ENCODE measurements around the gene BEGAIN.

The BEGAIN gene

DNA sequence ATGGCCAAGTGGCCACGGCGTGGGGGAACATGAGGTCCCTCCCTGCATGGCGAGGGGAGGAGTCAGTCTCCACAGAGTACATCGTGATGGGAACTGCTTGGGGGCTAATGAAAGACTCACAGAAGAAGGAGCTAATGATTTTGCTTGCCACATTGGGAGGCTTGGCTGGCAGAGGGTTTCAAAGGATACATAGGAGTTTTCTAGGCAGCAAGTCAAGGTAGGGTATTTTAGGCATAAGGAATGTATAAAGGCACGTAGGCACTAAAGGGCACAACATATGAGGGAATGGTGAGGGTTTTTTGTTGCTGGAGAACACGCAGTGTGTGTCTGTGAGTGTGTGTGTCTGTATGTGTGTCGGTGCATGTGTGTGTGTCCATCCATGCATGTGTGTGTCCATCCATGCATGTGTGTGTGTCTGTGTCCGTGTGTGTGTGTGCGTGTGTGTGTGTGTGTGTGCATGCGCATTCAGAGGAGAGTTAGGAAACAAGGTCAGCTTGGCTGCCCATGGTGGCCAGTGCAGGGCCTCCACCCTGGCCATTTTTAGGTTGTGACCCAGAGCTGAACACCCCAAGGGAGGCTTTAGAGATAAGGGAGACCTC lies 84.5 kb downstream of the BEGAIN start:
- no peak for DNase-seq

GRCh38 chr14:100500128-100500527 lies 87.1 kb downstream of the BEGAIN start:
- no peak for DNase-seq

DNA sequence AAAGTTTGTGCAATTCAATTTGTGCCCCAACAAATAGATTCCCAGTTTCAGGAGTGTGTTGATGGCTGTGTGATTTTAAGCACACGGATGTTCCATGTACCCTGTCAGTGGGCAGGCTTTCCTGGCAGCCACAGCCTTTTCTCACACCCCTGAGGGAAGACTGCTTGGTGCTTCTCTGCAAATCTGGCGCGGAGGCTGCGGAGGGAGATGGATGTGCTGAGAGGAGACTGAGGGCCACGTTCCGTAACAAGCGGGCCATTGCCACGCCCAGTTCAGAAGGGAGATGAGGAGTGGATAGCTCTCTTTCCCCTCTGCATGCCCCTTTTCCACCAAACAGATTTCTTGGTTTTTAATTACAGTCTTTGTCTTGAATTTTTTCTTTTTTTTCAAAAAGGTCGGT lies 89.1 kb downstream of the BEGAIN start:
- DNase-seq, result no peak

GRCh38 chr14:100495917-100496316 lies 91.3 kb downstream of the BEGAIN start:
- no peak for DNase-seq

- DNase-seq, result no peak
Observed at GRCh38 chr14:100494645-100495044, 92.6 kb downstream of the BEGAIN start.

GRCh38 chr14:100490252-100490651 lies 97.0 kb downstream of the BEGAIN start:
- no peak for DNase-seq

DNA sequence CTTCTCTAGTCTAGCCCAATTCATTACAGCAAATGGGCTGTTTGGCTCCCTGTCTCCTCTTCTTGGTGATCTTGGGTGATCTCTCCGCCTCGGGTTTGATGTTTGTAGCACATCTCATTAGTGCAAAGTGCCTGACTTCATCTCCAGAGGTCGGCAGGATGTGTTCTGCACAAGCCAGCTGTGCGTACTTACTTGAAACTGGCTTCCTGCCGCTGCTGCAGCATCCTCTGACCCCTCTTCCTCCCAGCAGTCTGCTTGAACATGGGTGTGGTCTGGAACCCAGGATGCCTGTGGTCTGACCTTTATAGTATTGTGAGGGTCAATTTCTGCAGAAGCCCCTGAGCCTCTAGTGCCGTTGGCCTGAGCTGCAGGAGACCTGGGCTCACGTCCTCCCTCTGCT lies 99.2 kb downstream of the BEGAIN start:
- no peak for DNase-seq

DNA sequence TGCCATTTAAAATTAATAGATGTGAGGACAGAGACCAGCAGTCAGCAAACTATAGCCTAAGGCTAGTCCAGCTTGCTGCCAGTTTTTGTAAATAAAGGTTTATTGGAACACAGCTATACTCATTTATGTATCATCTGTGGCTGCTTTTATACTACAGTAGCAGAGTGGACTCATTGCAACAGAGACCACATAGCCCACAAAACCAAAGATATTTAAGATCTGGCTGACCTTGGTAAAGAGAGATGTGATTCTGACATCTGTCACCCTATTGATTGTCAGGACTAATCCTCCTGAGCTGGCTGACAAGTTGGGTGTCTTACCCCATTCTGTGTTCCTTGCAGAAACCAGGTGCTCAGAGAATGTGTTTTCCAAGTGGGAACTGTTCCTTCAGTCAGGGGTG lies 99.9 kb downstream of the BEGAIN start:
- no peak for DNase-seq
